ENCODE measurements around the gene TMCO4.
"Not testable (repeated sequence)": the region's sequence is repeated elsewhere in the genome, so short reads cannot be mapped to it uniquely, and the experiment has no call there.

The TMCO4 gene

GRCh38 chr1:19812875-19813642 lies 13.3 kb upstream of the TMCO4 start:
- DNase-seq: no peak

- DNase-seq: peak; percentile 50
Observed at GRCh38 chr1:19811206-19811851, 11.6 kb upstream of the TMCO4 start.

DNA sequence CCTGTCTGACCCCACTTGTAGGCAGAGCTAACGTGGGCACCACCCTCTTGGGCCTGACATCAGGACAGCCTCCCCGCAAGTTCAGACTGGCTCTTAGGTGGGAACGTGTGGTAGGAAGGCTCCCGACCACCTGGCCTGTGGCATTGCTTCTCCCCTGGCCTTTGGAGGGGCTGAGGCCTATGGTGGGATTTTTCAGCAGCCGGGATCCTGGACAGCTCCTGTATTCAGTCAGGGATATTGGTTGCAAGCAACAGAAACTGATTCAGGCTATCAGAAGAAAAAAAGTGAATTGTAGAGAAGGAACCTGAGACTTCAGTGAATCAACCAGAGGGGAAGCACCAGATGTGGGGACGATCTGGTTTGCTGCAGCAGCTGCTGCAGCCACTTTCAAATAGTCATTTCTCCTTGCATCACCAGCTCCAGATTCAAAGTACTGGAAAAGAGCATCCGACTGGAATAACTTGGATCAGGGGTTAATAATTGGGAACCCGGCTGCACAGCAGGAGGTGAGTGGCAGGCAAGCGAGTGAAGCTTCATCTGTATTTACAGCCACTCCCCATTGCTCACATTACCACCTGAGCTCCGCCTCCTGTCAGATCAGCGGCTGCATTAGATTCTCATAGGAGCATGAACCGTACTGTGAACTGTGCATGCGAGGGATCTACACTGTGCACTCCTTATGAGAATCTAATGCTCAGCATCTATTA lies 9.5 kb upstream of the TMCO4 start:
- no peak for DNase-seq

GRCh38 chr1:19808351-19808750 lies 8.6 kb upstream of the TMCO4 start:
- no peak for DNase-seq

DNA sequence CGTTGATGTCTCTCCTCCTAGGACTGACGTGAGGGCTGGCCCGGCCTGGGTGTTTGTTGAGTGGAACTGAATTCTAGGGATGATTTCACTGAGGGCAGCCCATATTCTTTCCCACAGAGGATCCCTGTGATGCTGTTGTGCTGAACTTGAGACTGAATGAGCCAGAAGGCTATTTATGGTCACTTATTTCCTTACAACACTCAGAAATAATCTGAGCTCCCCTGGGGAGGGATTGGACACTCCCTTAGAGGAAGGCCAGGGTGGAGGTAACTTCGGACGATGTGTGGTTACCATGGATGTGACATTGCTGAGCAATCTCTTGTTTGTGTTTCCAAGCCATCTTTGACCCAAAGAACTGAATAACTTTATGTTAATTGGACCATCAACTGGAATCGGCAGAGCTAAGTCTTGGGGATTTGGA lies 5.1 kb upstream of the TMCO4 start:
- DNase-seq: no peak

GRCh38 chr1:19802269-19802668 lies 2.6 kb upstream of the TMCO4 start:
- no peak for DNase-seq

- DNase-seq: peak; percentile 83
Observed at GRCh38 chr1:19800076-19800804, 524 bp upstream of the TMCO4 start.

DNA sequence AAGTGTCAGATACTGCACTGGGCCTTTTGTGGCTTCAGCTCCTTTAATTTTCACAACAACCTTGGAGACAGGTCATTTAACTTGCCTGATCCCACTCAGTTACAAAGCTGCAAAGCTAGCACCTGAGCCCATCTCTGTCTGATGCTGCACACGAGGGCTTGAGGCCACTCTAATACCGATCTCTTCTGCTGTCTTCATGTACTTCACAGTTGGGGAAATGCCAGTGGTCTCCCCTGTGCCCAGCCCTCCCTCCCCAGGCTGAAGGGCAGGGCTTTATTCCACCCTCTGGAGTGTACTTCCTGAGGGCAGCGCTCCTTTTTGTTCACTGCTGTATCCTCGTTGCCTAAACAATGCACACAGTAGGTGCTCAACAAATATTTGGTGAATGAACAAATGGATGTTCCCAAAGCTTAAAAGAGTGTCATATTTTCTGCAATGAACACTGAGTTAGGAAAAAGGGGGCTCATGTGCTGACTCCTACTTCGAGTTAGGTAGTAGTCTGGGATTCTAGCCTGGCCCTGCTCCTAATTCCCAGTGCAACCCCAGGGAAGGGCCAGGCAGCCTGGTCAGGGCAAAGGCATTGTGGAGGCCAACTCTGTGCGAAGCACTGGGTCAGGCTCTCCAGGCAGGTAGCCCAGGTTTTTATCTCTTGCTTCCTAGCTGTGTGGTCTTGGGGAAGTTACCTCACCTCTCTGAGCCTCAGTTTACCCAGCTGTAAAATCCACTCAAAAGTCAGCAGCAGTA lies 1.1 kb downstream of the TMCO4 start:
- no peak for DNase-seq

DNA sequence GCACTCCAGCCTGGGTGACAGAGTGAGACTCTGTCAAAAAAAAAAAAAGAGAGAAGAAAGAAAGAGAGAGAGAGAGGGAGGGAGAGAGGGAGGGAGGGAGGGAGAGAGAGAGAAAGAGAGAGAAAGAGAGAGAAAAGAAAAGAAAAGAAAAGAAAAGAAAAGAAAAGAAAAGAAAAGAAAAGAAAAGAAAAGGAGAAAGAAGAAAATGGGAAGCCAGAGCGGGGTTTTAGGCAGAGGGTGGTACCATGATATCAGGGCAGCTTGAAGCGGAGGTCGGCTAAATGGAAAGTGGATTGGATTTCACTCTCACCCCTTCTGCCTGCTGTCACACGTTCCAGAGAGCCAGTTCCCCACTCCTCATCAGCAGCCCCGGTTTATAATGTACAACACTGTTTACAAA lies 1.9 kb downstream of the TMCO4 start:
- DNase-seq: no peak

DNA sequence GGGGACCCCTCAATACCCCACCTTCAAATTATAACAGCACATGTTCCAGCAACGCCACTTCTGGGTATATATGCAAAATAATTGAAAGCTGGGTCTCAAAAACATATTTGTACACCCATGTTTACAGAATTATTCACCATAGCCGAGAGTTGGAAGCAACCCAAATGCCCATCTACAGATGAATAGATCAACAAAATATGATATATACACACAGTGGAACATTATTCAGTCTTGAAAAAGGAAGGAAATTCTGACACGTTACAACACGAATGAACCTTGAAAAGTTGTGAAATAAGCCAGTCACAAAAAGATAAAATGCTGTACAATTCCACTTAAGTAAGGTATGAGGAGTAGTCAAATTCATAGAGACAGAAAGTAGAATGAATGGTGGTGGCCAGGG lies 5.1 kb downstream of the TMCO4 start:
- DNase-seq: no peak

GRCh38 chr1:19793360-19794046 lies 6.2 kb downstream of the TMCO4 start:
- DNase-seq: no peak

DNA sequence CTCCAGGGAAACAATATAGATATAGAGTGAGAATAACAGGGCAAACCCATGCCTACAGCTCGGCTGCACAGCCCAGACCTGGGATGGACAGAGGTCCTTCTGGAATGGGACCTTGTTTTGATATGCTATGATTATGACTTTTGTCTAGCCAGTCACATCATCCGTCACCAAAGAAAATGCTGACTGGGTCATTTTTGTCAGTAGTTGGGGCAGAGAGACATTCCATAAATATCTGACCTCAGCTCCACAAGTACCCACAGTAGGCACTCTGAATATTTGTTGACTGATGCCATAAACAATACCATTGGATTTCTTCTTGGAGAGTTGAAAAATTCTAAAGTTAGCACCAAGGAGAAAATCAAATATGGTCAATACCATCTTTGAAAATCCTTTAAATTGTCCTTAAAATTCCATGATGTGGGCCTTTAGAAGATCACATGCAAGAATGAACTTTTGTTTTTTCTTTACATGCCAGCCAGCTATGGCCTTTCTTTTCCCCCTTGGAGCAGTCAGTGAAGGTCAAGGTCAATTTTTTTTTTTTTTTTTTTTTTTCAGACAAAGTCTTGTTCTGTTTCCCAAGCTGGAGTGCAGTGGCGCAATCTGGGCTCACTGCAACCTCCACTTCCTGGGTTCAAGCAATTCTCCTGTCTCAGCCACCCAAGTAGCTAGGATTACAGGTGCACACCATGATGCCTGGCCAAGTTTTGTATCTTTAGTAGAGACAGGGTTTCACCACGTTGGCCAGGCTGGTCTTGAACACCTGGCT lies 7.3 kb downstream of the TMCO4 start:
- no peak for DNase-seq

DNA sequence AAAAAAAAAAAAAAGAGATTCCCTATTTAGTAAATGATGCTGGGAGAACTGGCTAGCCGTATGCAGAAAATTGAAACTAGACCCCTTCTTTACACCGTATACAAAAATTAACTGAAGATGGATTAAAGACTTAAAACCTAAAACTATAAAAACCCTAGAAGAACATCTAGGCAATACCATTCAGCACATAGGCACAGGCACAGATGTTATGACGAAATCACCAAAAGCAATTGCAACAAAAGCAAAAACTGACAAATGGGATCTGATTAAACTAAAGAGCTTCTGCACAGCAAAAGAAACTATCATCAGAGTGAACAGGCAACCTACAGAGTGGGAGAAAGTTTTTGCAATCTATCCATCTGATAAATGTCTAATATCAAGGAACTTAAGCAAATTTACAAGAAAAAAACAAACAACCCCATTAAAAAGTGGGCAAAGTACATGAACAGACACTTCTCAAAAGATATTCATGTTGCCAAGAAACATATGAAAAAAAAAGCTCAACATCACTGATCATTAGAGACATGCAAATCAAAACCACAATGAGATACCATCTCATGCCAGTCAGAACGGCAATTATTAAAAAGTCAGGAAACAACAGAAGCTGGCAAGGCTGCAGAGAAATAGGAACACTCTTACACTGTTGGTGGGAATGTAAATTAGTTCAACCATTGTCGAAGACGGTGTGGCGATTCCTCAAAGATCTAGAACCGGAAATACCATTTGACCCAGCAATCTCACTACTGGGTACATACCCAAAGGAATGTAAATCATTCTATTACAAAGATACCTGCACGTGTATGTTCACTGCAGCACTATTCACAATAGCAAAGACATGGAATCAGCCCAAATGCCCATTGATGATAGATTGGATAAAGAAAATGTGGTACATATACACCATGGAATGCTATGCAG lies 9.4 kb downstream of the TMCO4 start:
- DNase-seq: not testable (repeated sequence)

DNA sequence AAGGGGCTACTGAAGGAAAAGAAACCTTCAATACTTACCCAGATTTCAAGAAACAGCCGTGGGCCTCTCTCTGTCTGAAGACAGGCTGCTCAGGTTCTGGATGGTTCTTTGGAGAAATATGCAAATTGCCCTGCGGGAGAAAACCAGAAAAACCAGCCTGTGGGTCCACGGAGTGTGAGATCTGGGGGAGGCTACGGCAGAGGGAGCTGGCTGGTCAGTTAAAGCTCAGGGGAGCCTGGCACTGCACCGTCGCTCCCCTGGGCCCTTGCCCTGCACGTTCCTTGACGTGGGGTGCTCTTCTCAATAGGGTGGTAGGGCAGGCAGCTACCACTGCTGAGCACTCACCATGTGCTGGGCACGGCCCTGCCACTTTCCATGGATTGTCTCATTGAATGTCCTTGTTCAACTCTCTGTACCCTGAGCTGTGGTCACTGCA lies 12.7 kb downstream of the TMCO4 start:
- no peak for DNase-seq

DNA sequence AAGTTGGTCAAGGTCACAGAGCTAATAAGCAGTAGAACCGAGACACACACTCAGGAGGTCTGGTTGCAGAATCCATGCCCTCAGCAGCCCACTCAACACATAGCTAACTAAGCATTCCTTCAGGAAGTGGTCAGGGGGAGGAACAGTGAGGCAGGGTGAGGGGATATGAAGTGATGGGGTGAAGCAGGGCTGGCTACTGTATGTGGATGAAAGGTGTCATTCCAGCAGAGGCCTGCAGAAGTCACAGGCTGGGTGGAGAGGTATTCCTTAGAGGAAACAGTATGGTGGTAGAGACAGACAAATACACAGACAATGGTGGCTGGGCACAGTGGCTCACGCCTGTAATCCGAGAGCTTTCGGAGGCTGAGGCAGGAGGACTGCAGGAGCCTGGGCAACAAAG lies 14.1 kb downstream of the TMCO4 start:
- DNase-seq: no peak

DNA sequence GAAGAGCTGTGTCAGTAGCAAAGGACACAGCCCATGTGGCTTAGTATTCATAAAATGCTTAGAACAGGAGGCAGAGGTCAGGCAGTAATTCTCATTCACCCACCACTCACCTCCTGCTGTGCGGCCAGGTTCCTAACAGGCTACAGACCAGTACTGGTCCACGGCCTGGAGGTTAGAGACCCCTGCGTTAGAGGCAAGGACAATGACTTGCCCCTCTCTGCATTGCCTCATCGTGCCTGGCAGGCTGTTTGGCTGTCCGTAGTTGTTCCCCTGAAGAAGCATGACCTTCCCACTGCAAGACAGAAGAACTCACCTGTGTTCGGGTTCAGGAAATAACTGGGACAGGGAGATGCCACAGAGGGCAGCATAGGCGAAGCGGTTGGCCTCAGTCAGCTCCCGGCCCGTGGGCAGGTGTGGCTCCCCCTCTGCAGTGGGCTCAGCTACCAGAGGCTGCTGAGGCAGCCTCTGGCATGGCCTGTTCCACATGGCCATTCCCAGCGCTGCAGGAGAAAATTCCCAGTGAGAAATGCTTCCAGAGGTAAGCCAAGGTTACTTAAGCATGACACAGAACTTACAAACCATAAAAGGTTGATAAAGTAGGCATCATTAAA lies 19.3 kb downstream of the TMCO4 start:
- no peak for DNase-seq

DNA sequence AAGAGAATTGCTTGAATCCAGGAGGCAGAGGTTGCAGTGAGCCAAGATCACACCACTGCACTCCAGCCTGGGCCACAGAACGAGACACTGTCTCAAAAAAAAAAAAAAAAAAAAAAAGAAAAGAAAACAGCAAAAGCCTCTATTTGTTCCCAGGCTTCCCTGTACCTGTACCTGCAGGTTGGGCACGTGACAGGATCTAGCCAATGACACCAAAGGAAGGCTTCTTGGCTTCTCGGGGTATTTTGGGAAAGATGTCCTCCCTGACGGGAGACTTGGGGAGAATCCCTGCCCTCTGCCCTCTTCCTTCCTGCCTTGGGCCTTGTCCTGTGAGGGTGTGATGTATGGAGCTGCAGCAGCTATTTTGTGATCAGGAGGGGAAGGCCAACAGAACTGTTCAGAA lies 22.8 kb downstream of the TMCO4 start:
- DNase-seq: no peak

- no peak for DNase-seq
Observed at GRCh38 chr1:19776287-19776686, 23.4 kb downstream of the TMCO4 start.

DNA sequence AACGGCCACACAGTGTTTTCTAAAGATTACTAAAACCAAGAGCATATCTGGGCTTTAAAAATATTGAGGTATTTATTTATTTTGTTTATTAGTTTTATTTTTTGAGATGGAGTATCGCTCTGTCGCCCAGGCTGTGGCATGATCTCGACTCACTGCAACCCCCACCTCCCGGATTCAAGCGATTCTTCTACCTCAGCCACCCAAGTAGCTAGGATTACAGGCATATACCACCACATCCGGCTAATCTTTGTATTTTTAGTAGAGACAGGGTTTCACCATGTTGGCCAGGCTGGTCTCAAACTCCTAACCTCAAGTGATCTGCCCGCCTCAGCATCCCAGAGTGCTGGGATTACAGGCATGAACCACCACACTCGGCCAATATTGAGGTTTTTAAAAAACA lies 23.9 kb downstream of the TMCO4 start:
- no peak for DNase-seq

GRCh38 chr1:19775317-19775716 lies 24.4 kb downstream of the TMCO4 start:
- DNase-seq: no peak

Measured in fibroblast of upper back skin (primary cell).